OCI-LY7 (cell line): ENCODE data around the gene NATD1.

Experiments
- EZH2phosphoT487 ChIP-seq: fragments of 200-600 bp; sonication (generic); IDR thresholded peaks from 2 replicates; pipeline ENCODE4 v1.6.1; 2018; ENCODE audit warnings: low read depth, borderline replicate concordance, mild to moderate bottlenecking, mixed run types, antibody characterized with exemption, low read length, moderate library complexity, mixed read lengths
- TF ChIP-seq, protein P1 (sequence below): fragments of 200-600 bp; sonication (generic); conservative IDR thresholded peaks from 2 replicates; pipeline ENCODE4 v1.5.1; 2014; ENCODE audit warnings: mild to moderate bottlenecking, antibody characterized with exemption, low read length, moderate library complexity, mixed read lengths

DNA sequence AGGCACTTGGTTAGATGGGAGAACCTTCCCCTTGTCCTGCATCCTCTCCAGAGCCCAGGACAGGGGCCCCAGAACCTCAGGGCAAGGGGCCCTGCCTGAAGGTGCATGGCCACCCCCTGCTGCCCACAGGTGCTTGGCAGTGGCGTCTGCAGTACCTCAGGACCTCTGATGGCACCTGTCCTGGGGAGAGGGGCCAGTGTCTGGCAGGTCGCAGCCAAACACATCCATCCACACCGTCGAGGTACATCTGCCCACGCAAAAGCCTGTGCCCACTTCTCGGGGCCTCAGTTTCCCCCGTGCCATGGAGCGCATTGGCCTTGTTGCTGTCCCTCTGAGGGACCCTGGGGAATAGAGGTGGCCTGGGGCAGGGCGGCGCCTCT, 40.6 kb upstream of the NATD1 start:
- TF ChIP-seq, protein P1, sequence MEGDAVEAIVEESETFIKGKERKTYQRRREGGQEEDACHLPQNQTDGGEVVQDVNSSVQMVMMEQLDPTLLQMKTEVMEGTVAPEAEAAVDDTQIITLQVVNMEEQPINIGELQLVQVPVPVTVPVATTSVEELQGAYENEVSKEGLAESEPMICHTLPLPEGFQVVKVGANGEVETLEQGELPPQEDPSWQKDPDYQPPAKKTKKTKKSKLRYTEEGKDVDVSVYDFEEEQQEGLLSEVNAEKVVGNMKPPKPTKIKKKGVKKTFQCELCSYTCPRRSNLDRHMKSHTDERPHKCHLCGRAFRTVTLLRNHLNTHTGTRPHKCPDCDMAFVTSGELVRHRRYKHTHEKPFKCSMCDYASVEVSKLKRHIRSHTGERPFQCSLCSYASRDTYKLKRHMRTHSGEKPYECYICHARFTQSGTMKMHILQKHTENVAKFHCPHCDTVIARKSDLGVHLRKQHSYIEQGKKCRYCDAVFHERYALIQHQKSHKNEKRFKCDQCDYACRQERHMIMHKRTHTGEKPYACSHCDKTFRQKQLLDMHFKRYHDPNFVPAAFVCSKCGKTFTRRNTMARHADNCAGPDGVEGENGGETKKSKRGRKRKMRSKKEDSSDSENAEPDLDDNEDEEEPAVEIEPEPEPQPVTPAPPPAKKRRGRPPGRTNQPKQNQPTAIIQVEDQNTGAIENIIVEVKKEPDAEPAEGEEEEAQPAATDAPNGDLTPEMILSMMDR: no peak
- no peak for TF ChIP-seq EZH2phosphoT487
